ENCODE measurements around the gene OBP2B. TPM values are rescaled to one million over a fixed set of nuclear protein-coding genes. Genes with fewer than 3 reads are reported as not detected.

OBP2B gene, protein sequence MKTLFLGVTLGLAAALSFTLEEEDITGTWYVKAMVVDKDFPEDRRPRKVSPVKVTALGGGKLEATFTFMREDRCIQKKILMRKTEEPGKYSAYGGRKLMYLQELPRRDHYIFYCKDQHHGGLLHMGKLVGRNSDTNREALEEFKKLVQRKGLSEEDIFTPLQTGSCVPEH
- total RNA-seq = not detected in 2 replicates

DNA sequence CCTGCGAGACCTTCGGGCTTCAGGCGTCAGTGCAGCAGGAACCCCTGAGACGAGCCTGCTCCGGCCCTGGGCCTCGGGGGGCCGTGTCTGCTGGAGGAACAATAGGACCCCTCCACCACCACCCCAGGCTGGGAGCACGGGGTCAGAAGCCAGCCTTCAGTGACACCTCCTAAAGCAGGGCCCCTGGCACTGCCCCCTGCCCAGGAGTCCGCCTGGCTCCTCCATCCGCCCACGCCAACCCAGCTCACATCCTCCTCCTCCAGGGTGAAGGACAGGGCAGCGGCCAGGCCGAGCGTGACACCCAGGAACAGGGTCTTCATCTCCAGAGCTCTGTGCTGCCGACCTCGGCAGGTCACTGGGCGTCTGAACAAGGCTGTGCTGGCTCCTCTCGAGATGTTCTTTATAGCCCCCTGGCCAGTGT lies at the start of gene OBP2B:
Gene OBP2B (minus strand): TSS at position 371 of the 421 bp plus-strand sequence. CDS start 51 bp downstream, at position 320.

DNA sequence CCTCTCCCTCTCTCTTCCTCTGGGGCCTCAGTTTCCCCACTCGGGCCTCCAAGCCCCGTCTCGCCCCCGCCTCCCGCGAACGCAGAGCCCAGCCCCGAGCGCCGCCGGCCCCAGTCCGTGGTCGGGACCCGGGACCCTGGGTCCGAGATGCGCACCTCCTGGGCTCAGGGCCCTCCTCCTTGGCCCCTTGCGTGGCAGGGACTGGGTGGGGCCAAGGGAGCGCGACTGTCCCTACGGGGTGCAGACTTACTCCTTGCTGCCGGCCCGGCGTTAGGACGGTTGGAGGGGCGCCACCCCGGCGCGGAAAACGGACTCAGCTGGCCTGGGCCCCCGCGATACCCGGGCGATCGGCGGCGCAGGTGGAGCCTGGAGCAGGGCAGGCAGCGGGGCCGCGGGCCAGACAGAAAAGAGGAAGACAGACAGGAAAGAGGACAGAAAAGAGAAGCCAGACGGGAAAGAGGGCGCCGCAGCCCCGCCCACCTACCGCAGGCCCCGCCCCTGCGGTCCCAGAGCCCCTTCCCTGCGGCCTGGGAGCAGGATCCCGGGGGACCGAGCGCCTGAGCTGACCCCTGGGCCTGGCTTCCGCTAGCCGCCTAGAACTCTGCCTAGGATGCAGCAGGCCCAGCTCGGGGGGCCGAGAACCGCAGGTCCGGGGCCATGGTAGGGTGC lies 45.4 kb downstream of the OBP2B start, which contains the start of gene GBGT1:
Gene GBGT1 (minus strand): TSS at position 411 of the 669 bp plus-strand sequence. CDS start 1,502 bp downstream, outside the sequence.

Other genes starting within 250 kb of the OBP2B start
- gene GFI1B, start 230.6 kb downstream of the OBP2B start, total RNA-seq = not detected in 2 replicates
- gene GTF3C5, start 178.3 kb downstream of the OBP2B start, total RNA-seq = 45.1 and 55.0 TPM in 2 replicates
- 1.5 TPM in 2 replicates for gene CEL, start 147.3 kb downstream of the OBP2B start, total RNA-seq
- 28.9 and 39.0 TPM in 2 replicates for gene RALGDS, start 88.0 kb downstream of the OBP2B start, total RNA-seq
- 3.2 and 4.4 TPM in 2 replicates for gene GBGT1, start 45.3 kb downstream of the OBP2B start, total RNA-seq
- 0.42 and 0.71 TPM in 2 replicates for gene ABO, start 66.0 kb upstream of the OBP2B start, total RNA-seq
- 22.1 and 24.1 TPM in 2 replicates for gene SURF6, start 126.9 kb upstream of the OBP2B start, total RNA-seq
- gene MED22, start 138.9 kb upstream of the OBP2B start, total RNA-seq = 18.7 and 22.9 TPM in 2 replicates
- gene RPL7A, start 139.0 kb upstream of the OBP2B start, total RNA-seq = 3,025 and 3,439 TPM in 2 replicates
- 26.6 and 37.2 TPM in 2 replicates for gene SURF1, start 147.2 kb upstream of the OBP2B start, total RNA-seq
- 25.5 and 42.5 TPM in 2 replicates for gene SURF2, start 147.3 kb upstream of the OBP2B start, total RNA-seq
- gene SURF4, start 166.8 kb upstream of the OBP2B start, total RNA-seq = 148 and 215 TPM in 2 replicates
- 0.79 TPM in 1 of 2 replicates, not detected in the other for gene STKLD1, start 167.1 kb upstream of the OBP2B start, total RNA-seq
- gene REXO4, start 208.8 kb upstream of the OBP2B start, total RNA-seq = 26.4 and 29.1 TPM in 2 replicates
- gene ADAMTS13, start 213.1 kb upstream of the OBP2B start, total RNA-seq = 0.56 and 1.6 TPM in 2 replicates

Measured in airway epithelial cell (primary cell).